KOPT-K1 (cell line): ENCODE measurements around the gene RALB.
A peak's percentile ranks its signal among the peaks of the same experiment; 100 is the strongest.
"Not testable (repeated sequence)": the region's sequence is repeated elsewhere in the genome, so short reads cannot be mapped to it uniquely, and the experiment has no call there.

Source experiments
- H3K27ac ChIP-seq: fragments of 200-600 bp; sonication (generic); 2 replicates; pipeline ENCODE4 v1.5.1; 2016; ENCODE audit warnings: antibody characterized with exemption, mild to moderate bottlenecking, low read depth, low read length; ENCODE audit not compliant: poor library complexity, severe bottlenecking
- H3K36me3 ChIP-seq: fragments of 200-600 bp; sonication (generic); 2 replicates; pipeline ENCODE4 v1.5.1; 2017; ENCODE audit warnings: antibody characterized with exemption, mild to moderate bottlenecking, low read length, moderate library complexity; ENCODE audit not compliant: insufficient read depth
- H3K9me3 ChIP-seq: fragments of 200-600 bp; sonication (generic); 2 replicates; pipeline ENCODE4 v1.5.1; 2017; ENCODE audit warnings: antibody characterized with exemption, low read length, mild to moderate bottlenecking; ENCODE audit not compliant: insufficient read depth, poor library complexity, severe bottlenecking

The RALB gene

DNA sequence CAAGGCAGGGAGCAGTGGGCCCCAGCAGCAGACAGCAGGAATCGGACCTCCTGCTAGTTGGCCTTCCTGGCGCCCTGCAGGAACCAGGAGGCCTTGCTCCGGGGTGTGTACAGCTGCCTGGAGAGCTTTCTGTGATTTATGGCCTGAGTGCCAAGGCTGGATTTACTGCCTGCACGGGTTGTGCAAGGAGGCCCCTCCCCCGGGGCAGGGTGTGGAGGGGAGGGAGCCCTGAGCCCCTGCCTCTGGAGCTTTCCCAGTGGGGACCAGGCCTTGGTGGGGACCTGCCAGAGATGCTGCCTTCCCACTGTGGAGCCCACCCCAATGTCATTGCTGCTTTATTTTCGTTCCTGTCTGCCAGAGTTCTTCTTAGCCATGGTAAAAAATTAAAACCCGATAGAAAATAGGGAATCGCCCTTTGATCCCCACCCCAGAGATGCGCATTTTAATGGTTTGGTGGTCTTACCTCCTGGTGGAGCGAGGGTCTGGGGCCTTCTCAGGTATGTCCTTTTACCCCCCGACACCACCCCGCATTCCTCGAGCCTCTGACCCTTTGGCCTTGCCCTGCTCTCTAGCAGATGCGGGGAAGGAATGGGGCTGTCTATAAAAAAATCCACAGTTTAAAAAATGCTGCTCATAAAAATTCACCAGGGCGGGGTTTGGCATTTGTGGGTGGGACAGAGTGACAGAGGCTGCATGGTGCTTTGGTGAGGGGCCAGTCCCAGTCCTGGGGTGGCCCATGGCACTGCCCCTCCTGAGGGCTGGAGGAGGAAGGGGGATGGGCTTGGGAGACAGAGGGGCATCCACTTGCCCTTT lies 6.9 kb upstream of the RALB start:
- Histone ChIP-seq H3K9me3 (no peaks in the 10 kb centered on the region), H3K27ac (no peak overlapping the region)

DNA sequence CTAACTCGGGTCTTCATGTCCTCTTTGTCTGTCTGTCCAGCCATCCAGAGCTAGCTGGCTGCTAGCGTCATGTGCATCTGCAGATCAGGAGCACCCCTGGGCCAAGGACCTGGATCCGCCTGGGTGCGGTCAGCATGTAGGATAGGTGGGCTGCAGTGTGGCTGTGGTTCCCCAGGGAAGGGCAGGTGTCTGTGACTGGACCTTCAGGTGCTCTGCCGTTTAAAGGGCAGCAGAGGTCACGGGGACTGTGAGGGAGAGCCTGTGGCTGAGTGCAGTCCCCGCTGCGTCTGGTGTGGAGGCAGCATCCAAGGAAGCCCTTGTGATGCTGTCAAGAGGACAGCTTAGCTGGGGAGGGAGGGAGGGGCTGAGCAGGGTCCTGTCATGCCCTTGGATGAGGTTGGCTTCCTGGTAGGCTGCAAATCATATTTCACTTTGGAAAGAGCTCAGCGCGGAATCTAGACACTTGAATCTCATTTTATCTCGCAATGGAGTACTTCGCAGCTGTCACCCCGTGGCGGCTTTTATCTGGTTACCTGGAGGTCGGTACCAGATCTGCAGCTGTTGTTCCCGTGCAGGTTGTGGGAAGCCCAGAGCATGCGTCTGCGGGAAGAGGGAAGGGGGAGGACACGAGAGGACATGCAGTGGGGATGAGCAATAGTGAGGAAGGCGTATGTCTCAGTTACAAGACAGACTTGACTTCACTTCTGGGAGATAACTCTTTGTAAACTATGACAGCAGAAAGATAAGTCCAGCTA lies 5.9 kb upstream of the RALB start:
- H3K27ac ChIP-seq: no peak overlapping the region
- H3K36me3 ChIP-seq: no peaks in the 10 kb centered on the region

More for the DNA sequence above, 6.9 kb upstream of the RALB start:
- no peaks in the 10 kb centered on the region for H3K36me3 ChIP-seq

DNA sequence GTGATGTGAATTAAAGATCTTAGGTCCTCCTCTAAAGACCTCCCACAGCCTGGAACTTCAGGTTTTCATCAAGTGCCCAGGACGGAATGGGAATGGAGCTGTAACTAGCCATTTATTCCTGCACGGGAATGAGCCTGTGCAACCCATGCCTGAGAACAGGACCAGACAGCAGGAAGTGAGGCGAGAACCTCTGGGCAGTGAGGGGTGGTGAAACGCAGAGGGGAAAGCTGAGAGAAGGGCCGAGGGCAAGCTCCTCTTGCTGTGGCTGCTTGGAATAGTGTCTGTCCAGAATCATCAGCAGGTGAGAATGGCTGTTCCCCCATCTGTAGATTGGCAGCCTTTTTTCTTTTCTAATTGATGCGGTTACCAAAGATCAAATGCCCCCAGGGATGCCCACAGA lies 4.8 kb upstream of the RALB start:
- Histone ChIP-seq H3K36me3 (no peaks in the 10 kb centered on the region), H3K9me3 (no peaks in the 10 kb centered on the region), H3K27ac (no peak overlapping the region)

More for the DNA sequence above, 5.9 kb upstream of the RALB start:
- H3K9me3 ChIP-seq: no peaks in the 10 kb centered on the region

DNA sequence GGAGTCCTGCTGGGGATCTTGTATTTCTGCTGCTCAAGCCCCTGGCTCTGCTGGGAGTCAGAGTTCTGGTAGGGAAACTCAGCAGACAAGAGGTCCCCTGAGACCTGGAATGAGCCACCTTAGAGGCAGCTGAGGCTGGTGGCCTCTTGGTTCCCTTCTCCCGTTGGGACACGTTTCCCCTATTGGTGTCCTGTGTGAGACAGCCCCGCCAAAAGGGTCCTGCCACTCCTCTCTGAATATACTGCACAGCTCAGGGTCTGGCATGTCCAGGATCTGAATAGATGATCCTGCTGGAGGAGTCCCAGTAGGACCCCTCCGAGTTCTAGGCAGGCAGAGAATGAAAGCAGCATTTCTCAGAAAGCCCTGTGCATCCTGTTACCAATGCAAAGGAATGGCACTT lies 2.0 kb upstream of the RALB start:
- Histone ChIP-seq H3K27ac (no peak overlapping the region), H3K9me3 (no peaks in the 10 kb centered on the region), H3K36me3 (no peaks in the 10 kb centered on the region)

DNA sequence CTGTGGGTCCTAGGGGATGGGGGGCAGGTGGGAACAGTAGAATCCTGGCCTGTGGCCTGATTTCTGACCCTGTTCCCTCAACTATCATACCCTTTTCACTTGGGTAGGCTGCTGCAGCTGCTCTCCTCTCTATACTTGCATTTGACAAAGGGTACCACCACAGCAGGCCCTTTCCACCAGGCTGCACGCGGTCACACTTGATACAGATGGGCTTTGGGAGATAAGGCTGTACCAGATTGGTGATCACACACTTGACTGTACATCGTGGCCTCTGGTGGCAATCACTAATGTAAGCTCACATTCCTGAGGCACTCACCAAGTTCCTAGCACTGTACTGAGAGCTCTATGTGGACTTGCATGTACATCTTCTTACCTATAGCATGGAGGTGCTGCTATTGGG lies 1.6 kb upstream of the RALB start:
- Histone ChIP-seq H3K36me3 (no peaks in the 10 kb centered on the region), H3K9me3 (no peaks in the 10 kb centered on the region), H3K27ac (no peak overlapping the region)

DNA sequence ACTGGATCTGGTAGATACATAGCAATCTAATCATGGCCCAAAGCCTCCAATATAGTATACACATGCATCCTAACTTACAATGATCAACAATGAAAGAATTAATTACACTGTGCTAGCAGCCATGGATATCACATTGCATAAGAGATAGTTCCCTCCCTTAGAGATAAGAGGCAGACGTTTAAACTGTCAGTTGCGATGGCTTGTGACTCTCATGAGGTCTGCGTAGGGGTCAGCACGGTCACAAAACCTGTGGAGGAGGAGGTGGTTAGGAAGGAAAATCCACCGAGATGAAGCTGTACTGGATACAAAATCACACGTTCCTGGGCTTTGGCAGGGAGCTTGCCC lies 800 bp upstream of the RALB start:
- Histone ChIP-seq H3K9me3 (no peaks in the 10 kb centered on the region), H3K27ac (no peak overlapping the region), H3K36me3 (no peaks in the 10 kb centered on the region)

DNA sequence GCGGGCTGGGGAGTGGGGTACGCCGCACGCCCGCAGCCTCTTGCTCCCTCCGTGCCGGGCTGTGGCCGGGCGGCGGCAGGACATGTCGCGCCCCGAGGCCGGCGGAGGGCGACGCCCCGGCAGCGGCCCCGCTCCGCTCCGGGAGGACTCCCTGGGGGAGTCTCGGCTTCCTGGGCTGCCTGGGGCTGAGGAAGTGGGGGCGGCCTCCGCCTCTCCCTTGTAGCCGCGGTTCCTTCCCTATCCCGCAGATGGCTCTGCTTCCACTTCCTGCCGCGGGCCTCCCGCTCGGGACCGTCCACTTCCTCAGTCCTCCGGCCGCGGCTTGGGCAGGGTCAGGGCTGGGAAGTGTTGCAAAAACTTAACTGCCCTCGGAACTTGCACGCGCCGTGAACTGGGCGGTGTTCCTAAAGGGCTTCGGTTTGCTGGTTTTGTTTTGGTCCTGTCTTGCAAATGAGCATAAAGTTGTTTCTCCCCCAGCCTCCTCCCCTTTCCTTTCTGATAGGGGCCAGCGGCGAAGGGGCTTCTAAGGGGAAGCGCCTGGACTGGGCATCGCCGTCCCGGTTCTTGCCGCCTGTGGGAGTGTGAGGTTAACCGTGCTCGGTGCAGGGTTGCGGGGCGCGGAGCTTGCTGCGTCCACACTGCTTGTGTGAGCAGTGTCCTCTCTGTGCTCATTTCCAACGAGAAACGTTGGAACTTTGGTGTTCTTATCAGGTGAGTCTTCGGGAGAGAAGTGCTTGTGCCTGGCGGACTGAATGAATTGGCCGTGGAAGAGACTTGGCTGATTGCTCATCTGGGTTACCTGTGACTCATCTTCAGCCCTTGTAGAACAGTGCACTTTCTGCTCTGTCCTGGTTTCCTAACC lies 600 bp downstream of the RALB start:
- H3K9me3 ChIP-seq: no peaks in the 10 kb centered on the region
- no peaks in the 10 kb centered on the region for H3K36me3 ChIP-seq
- H3K27ac ChIP-seq: peak overlapping the region; percentile 53

DNA sequence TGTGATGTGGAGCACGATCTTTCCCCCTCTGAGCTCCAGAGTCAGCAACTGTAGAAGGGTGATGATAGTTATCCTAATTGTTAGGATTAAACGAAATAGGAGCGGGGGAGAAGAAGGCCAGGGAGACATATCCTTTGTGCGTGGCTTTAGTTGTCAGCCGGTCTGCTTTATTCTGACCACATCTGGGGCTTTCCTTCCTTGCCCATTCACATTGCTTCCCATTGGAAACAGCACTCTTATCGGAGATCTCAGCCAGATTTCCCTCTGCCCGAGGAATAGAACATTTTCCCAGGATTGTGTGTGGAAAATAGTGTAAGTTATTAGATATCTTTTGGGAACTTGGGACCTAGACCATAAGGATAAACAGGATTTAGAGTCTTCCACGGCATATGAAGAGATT lies 1.5 kb downstream of the RALB start:
- Histone ChIP-seq H3K36me3 (no peaks in the 10 kb centered on the region), H3K9me3 (no peaks in the 10 kb centered on the region), H3K27ac (no peak overlapping the region)

DNA sequence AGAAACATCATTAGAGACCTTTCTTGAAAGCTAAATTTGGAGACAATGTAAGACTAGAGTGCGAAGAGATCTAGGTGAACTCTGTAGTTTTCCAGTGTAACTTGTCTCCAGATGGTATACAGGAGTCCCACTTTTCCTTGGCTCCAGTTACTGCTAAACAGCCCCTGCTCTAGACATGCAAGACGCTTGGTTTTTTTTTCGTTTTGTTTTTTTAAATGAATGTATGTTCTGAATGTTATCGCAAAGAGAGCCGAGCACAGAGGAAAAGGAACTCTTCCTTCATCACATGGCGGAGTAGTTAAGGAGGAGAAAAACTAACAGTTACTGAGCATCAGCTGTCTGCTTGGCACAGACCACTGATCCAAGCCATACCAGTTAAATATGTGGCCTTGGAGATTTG lies 2.4 kb downstream of the RALB start:
- Histone ChIP-seq H3K36me3 (no peaks in the 10 kb centered on the region), H3K27ac (no peak overlapping the region), H3K9me3 (peaks cover 2% of the 10 kb centered on the region)

DNA sequence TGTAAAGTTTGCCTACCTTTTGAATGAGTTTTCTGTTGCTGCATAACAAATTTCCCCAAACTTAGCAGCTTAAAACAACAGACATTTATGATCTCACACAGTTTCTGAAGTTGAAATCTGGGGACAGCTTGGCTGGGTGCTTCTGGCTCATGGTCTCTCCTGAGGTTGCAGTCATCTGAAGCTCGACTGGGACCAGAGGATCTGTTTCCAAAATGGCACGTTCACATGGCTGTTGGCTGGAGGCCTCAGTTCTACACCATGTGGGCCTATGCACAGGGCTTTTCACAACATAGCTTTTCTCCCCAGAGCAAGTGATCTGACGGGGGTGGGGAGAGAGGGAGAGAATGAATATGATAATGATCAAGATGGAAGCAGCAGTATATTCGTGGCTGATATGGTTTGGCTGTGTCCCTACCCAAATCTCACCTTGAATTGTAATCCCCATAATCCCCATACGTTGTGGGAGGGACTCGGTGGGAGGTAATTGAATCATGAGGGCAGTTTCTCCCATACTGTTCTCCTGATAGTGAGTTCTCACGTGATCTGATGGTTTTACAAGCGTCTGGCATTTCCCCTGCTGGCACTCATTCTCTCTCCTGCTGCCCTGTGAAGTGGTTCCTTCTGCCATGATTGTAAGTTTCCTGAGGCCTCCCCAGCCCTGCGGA lies 3.5 kb downstream of the RALB start:
- H3K9me3 ChIP-seq: peaks cover 13% of the 10 kb centered on the region
- H3K36me3 ChIP-seq: no peaks in the 10 kb centered on the region
- no peak overlapping the region for H3K27ac ChIP-seq

DNA sequence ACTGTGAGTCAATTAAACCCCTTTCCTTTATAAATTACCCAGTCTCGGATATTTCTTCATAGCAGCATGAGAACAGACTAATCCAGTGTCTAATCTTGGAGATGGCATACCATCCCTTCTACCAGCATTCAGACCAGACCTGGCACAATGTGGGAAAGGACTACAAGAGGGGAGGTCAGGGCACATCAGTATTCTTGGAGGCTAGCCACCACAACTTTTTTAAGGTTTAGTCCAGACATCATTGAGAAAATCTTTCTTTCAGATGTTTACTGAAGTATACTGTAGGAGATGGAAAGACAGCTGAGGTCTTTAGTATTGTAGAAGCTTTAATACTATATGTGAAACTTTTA lies 4.0 kb downstream of the RALB start:
- peaks cover 14% of the 10 kb centered on the region for H3K9me3 ChIP-seq
- no peak overlapping the region for H3K27ac ChIP-seq
- no peaks in the 10 kb centered on the region for H3K36me3 ChIP-seq

DNA sequence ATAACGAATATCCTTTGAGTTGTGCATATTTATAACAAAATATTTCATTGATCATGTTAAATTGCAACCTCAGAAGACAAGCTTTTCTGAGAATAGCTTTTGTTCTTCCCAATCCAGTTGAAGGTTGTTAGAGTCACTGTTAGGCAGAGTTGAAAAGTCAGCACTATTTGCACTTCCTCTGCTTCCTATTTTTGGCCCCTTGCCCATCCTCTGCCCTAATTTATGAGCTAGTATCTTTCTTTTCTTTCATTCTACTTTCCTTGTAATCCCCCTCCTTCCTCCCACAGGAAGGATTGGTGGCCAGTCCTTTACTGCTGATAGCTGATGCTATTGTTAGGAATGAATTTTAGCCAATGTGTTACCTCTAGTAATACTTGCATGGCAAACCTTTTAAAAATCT lies 4.9 kb downstream of the RALB start:
- Histone ChIP-seq H3K27ac (no peak overlapping the region), H3K36me3 (no peaks in the 10 kb centered on the region), H3K9me3 (peaks cover 14% of the 10 kb centered on the region)

DNA sequence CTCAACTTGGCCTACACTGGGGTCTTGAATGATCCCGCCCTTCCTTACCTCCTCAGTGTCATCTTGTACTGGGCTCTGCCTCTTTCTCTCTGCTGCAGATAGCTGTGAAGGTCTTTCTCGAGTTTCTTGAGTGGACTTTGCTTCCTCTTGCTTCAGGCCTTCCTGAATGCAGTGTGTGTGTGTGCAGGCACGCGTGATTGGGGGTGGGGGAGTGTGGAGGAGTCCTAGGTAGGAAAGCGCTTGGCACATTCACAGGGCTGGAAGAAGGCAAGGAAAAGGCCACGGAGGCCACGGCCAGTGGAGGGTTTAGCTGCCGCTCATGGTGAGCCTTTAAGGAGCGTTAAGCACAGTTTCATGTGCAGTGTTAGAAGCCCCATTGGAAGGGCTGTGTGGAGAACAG lies 5.5 kb downstream of the RALB start:
- H3K27ac ChIP-seq: no peak overlapping the region
- H3K9me3 ChIP-seq: peaks cover 14% of the 10 kb centered on the region
- no peaks in the 10 kb centered on the region for H3K36me3 ChIP-seq

DNA sequence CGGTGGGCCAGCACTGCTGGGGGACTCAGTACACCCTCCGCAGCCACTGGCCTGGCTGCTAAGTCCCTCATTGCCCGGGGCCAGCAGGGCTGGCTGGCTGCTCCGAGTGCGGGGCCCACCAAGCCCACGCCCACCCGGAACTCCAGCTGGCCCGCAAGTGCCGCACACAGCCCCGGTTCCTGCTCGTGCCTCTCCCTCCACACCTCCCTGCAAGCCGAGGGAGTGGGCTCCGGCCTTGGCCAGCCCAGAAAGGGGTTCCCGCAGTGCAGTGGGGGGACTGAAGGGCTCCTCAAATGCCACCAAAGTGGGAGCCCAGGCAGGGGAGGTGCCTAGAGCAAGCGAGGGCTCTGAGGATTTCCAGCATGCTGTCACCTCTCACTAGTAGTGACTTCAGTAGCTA lies 7.3 kb downstream of the RALB start:
- H3K9me3 ChIP-seq: peaks cover 14% of the 10 kb centered on the region
- not testable (repeated sequence) for H3K27ac ChIP-seq, H3K36me3 ChIP-seq

DNA sequence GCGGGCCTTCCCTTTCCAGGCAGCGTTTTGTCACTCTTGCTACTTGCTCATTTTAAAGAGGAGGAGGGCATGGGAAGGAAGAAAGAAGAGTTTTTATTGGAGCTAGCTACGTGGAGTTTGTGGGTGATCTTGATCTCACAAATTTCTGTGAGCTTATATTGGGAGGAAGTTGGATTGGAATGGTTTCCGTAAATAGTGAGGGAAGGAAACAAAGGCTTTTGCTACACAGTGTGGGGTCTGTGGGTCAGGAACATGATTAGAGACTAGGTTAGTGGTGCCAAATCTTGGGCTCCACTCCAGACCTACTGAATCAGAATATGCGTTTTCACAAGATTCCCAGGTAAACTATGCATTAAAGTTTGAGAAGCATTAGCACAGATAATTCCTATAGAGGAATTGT lies 8.1 kb downstream of the RALB start:
- no peak overlapping the region for H3K27ac ChIP-seq
- H3K9me3 ChIP-seq: peaks cover 14% of the 10 kb centered on the region
- H3K36me3 ChIP-seq: no peaks in the 10 kb centered on the region
